Cardiac septum (tissue), 1 donor: ENCODE results near the gene NUCB2. TPM values are rescaled to one million over a fixed set of nuclear protein-coding genes. Genes with fewer than 3 reads are reported as not detected.

Experiments
- DNase-seq: peaks from one replicate; pipeline ENCODE4 v3.0.0-alpha.2; 2020; ENCODE audit warnings: low spot score
- intact Hi-C: fragments of 100-400 bp; cut with DNase I; formaldehyde crosslinking; loops from one replicate; pipeline ENCODE4 v1.14.0; 2022
- total RNA-seq: library from RNA; stranded (reverse); fragmentation: NEBNext Ultra II Directional; extraction: Animal tissue kit (Norgen Biotek cat#: 25700); gene quantifications from one replicate; pipeline ENCODE4 v1.2.1, GENCODE V29; 2021
- donor health status: DM: no; HTN: no; CAD: no.

The NUCB2 gene
- total RNA-seq, 1 donor from 2014 or later = 91.6 TPM

- DNase-seq = no peak
- intact Hi-C loops = no loop called here
These were observed 95.1 kb downstream of the NUCB2 start for GRCh38 chr11:17371614-17372013.

- intact Hi-C loops = no loop called here
- DNase-seq = no peak
These were observed 99.0 kb downstream of the NUCB2 start for GRCh38 chr11:17375547-17375946.

- intact Hi-C loops = no loop called here
- no peak for DNase-seq
These were observed 100.0 kb downstream of the NUCB2 start for GRCh38 chr11:17376493-17376892.

GRCh38 chr11:17378655-17379054 is 102.1 kb downstream of the NUCB2 start:
- intact Hi-C loops = no loop called here
- no peak for DNase-seq

- DNase-seq = no peak
- intact Hi-C loops = no loop called here
These were observed 103.0 kb downstream of the NUCB2 start for GRCh38 chr11:17379383-17380180.

GRCh38 chr11:17381156-17381555 is 104.6 kb downstream of the NUCB2 start:
- no peak for DNase-seq
- intact Hi-C loops = no loop called here

Other genes with a start within 250 kb of the NUCB2 start
- 522 TPM for gene RPS13, start 199.1 kb upstream of the NUCB2 start, total RNA-seq
- 34.1 TPM for gene PIK3C2A, start 68.8 kb upstream of the NUCB2 start, total RNA-seq
- gene NCR3LG1, start 75.1 kb downstream of the NUCB2 start, total RNA-seq = 2.0 TPM
- gene KCNJ11, start 111.9 kb downstream of the NUCB2 start, total RNA-seq = 9.8 TPM
- gene ABCC8, start 200.1 kb downstream of the NUCB2 start, total RNA-seq = 3.9 TPM